HG03175 (cell line): ENCODE data around the gene ADCY6.

Experiments
- ATAC-seq: cut with Tn5 transposase; IDR thresholded peaks from one replicate; pipeline ENCODE4 v1.9.1; 2021; ENCODE audit warnings: mild to moderate bottlenecking, moderate library complexity; ENCODE audit not compliant: unreplicated experiment

Gene ADCY6

DNA sequence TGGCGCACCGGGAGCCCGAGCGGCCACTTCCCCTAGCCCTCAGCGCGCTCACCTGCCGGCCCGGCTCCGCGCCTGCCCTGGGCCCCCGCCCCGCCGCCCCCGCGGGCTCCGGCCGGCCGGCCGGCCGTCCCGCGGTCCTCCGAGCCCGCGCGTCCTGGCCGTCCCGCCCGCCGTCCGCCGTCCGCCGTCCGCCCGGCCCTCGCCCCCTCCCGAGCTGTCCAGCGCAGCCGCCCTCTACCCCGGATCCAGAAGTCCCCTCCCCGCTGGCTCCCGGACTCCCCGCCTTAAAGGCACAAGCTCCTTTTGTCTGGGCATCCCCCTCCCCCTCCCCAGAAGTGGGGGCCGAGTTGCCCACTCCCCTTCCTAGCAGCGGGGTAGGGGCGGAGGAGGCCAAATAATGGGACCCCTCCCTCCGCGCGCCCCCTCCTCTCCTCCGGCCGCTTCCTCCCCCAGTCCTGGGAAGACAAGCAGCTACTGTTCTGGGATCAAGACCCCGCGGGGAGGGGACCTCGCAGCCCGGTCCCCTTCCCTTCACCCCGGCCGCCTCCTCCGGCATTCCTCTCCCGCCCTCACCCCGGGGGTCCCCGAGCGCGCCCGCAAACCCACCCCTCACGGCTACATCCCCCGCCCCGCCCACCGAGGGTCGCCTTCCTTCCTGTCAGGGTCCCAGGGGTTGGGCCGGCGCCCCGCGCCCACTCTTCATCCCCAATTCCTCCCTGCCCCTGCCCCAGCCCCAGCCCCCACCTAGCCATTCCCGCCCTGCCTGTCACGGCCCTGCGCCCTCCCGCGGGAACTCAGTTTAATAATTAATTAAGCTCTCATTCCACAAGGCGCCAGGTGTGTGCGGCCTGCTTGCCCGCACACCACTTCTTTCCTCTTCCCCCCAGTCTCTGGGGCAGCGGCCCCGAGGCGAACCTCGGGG, at the start of gene ADCY6:
TSS of gene ADCY6 (minus strand) at position 236 of the 922 bp plus-strand sequence. CDS start 5,655 bp downstream, outside the sequence.
- peak; percentile 56 for ATAC-seq

GRCh38 chr12:48838048-48838447, 49.2 kb upstream of the ADCY6 start:
- no peak for ATAC-seq

- ATAC-seq, result no peak
Observed at GRCh38 chr12:48832321-48833060, 43.6 kb upstream of the ADCY6 start.

DNA sequence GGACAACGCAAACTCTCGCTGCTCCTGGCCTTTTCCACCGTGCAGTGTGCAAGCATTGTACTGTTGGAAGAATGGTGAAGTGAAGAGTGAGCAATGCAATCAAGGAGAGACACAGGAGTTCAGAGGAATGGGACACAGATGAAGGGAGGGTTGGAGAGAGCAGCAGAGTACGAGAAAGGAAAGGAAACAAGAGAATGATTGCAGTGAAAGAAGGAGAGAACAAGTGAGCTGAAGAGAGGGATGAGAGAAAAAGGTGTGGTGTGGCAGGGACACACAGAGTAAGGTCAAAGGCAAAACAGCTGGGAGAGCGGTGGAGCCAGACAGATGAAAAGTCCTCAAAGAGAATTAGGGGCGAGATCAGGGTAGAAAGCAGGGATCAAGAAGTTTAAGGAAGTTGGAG, 42.4 kb upstream of the ADCY6 start:
- ATAC-seq, result no peak

- ATAC-seq, result no peak
Observed at GRCh38 chr12:48828841-48829575, 40.1 kb upstream of the ADCY6 start.

GRCh38 chr12:48828293-48828692, 39.4 kb upstream of the ADCY6 start:
- no peak for ATAC-seq

- no peak for ATAC-seq
Observed at GRCh38 chr12:48827513-48828096, 38.7 kb upstream of the ADCY6 start.

GRCh38 chr12:48827026-48827425, 38.1 kb upstream of the ADCY6 start:
- ATAC-seq, result no peak

GRCh38 chr12:48826209-48826855, 37.4 kb upstream of the ADCY6 start:
- no peak for ATAC-seq

DNA sequence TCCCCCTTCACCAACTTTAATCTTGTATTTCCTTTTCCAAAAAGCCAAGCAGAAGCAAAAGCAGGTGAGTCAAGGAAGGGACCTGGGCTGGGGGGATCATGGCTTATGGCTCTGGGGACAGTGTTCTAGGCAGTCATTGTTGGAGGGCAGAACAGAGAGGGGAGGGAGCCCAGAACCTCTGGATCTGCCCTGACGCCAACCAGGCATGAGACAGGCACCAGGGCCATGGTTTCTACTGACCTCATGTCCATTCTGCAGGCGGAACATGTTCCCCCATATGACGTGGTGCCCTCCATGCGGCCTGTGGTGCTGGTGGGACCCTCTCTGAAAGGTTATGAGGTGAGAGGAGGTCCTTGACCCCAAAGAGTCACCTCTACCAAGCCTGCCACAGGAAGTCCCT, 36.0 kb upstream of the ADCY6 start:
- ATAC-seq, result no peak

- no peak for ATAC-seq
Observed at GRCh38 chr12:48824112-48824511, 35.2 kb upstream of the ADCY6 start.

- no peak for ATAC-seq
Observed at GRCh38 chr12:48823281-48823680, 34.4 kb upstream of the ADCY6 start.

- ATAC-seq, result no peak
Observed at GRCh38 chr12:48822711-48823110, 33.8 kb upstream of the ADCY6 start.

DNA sequence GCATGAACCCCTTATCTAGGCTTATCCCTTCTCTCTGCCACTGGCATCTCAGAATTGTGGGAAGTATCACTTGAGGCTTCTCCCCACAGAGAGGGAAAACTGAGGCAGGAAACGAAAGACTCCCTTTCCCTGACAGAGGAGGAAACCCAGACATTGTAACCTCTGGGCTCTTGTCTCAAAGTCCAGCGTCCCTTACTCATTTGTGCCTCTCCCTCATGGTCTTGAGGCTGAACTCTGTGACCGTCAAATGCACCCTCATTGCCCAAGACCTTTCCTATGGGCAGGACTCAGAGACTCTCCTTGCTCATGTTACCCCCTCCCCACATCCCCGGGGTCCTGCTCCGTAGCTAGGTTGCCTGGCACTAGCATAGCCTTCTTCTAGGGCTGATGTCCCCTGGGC, 33.2 kb upstream of the ADCY6 start:
- ATAC-seq, result no peak

GRCh38 chr12:48819986-48820725, 31.3 kb upstream of the ADCY6 start:
- ATAC-seq, result no peak

- no peak for ATAC-seq
Observed at GRCh38 chr12:48818831-48819590, 30.1 kb upstream of the ADCY6 start.

- peak; percentile 35 for ATAC-seq
Observed at GRCh38 chr12:48817873-48818830, 29.3 kb upstream of the ADCY6 start, which contains the start of gene CACNB3. TSS of gene CACNB3 (plus strand) at chr12:48818496. CDS start at chr12:48818930, 434 bp downstream.
